ENCODE results near the gene SH3RF3.
"Not testable (repeated sequence)": the region's sequence is repeated elsewhere in the genome, so short reads cannot be mapped to it uniquely, and the experiment has no call there.

Gene SH3RF3

GRCh38 chr2:109157563-109158105 lies 28.6 kb downstream of the SH3RF3 start:
- Mint-ChIP-seq H3K4me3 (no peak overlapping the region), H3K36me3 (ENCODE audit: low read depth) (no peaks in the 10 kb centered on the region), H3K27ac (no peak overlapping the region), H3K27me3 (ENCODE audit: low read depth, poor library complexity) (peaks cover 6% of the 10 kb centered on the region), H3K4me1 (peaks cover 37% of the 10 kb centered on the region), H3K9me3 (no peaks in the 10 kb centered on the region)
- no peak for DNase-seq
- TF ChIP-seq, protein P1, sequence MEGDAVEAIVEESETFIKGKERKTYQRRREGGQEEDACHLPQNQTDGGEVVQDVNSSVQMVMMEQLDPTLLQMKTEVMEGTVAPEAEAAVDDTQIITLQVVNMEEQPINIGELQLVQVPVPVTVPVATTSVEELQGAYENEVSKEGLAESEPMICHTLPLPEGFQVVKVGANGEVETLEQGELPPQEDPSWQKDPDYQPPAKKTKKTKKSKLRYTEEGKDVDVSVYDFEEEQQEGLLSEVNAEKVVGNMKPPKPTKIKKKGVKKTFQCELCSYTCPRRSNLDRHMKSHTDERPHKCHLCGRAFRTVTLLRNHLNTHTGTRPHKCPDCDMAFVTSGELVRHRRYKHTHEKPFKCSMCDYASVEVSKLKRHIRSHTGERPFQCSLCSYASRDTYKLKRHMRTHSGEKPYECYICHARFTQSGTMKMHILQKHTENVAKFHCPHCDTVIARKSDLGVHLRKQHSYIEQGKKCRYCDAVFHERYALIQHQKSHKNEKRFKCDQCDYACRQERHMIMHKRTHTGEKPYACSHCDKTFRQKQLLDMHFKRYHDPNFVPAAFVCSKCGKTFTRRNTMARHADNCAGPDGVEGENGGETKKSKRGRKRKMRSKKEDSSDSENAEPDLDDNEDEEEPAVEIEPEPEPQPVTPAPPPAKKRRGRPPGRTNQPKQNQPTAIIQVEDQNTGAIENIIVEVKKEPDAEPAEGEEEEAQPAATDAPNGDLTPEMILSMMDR (IDR thresholded peaks at IDR 0.05): no peak

DNA sequence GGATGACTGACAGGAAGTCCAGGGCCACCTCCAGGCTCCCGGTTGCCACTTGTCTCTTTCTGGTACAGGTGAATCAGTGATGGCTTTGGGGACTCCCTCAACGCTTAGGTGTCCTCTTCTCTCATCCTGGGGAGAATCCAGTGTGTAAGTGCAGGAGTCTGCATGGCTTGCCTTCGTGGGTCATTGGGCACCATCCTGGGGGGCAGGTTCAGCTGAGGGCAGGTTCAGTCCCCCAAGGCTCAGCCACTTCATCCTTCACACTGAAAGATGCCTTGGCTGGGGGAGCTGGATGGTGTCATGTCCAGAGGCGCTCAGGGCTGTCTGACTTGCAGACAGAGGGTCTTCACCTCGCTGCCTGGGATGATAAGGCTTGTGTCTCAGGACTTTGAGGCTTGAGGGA lies 29.2 kb downstream of the SH3RF3 start:
- Mint-ChIP-seq H3K4me3 (no peak overlapping the region), H3K4me1 (peaks cover 37% of the 10 kb centered on the region), H3K27ac (no peak overlapping the region), H3K27me3 (ENCODE audit: low read depth, poor library complexity) (peaks cover 6% of the 10 kb centered on the region), H3K36me3 (ENCODE audit: low read depth) (no peaks in the 10 kb centered on the region), H3K9me3 (no peaks in the 10 kb centered on the region)
- no peak for DNase-seq
- TF ChIP-seq, protein P1 (IDR thresholded peaks at IDR 0.05): no peak

- H3K4me1 Mint-ChIP-seq: peaks cover 37% of the 10 kb centered on the region
Observed at GRCh38 chr2:109159096-109159495, 30.1 kb downstream of the SH3RF3 start.

DNA sequence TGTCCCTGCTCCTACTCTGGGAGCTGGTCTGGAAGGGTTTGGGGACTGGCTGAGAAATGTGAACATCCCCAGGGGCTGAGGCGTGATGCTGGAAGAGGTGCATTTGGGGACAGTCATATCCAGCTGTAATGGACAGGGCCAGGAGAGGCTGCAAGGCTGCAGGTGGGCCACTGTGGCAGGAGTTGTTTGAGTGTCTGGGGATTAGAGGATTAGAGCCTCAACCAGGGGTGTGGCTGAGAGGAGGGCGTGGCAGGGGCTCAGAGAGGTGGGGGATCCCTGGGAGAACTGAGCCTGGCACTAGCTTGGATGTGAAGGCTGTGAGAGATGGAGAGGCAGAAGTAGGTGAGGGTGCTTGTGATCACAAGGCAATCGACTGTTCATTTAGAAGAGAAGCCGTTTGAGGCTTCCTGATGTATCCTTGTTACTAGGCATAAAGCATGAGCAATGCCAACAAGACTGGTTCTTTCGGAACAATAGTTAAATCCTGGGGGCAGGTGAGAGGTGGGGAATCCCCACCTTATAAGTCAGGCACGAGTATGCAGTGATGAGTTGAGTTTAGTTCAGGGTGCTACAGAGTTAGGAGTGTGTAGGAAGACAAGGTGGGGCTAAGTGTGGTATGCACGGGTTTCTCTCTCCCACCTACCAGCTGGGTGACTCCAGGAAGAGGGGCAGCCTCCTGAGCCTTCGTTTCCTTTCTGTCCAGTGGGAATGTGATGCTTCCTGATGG lies 31.9 kb downstream of the SH3RF3 start:
- Mint-ChIP-seq H3K9me3 (peaks cover 3% of the 10 kb centered on the region), H3K27me3 (ENCODE audit: low read depth, poor library complexity) (peaks cover 6% of the 10 kb centered on the region), H3K4me3 (no peak overlapping the region), H3K36me3 (ENCODE audit: low read depth) (no peaks in the 10 kb centered on the region), H3K4me1 (peaks cover 24% of the 10 kb centered on the region), H3K27ac (no peak overlapping the region)
- DNase-seq: no peak
- TF ChIP-seq, protein P1 (IDR thresholded peaks at IDR 0.05): no peak

More at GRCh38 chr2:109159096-109159495, 30.1 kb downstream of the SH3RF3 start:
- Mint-ChIP-seq H3K4me3 (no peak overlapping the region), H3K27me3 (ENCODE audit: low read depth, poor library complexity) (peaks cover 6% of the 10 kb centered on the region), H3K36me3 (ENCODE audit: low read depth) (no peaks in the 10 kb centered on the region), H3K9me3 (no peaks in the 10 kb centered on the region), H3K27ac (no peak overlapping the region)
- no peak for DNase-seq
- TF ChIP-seq, protein P1 (IDR thresholded peaks at IDR 0.05): no peak

GRCh38 chr2:109162367-109162766 lies 33.4 kb downstream of the SH3RF3 start:
- not testable (repeated sequence) for DNase-seq; H3K27me3 Mint-ChIP-seq (ENCODE audit: low read depth, poor library complexity); H3K36me3 Mint-ChIP-seq (ENCODE audit: low read depth); H3K27ac Mint-ChIP-seq; H3K4me3 Mint-ChIP-seq; H3K9me3 Mint-ChIP-seq
- H3K4me1 Mint-ChIP-seq: peaks cover 14% of the 10 kb centered on the region

- TF ChIP-seq, protein P1 (IDR thresholded peaks at IDR 0.05): no peak
- H3K4me3 Mint-ChIP-seq: no peak overlapping the region
- H3K36me3 Mint-ChIP-seq (ENCODE audit: low read depth): peaks cover 13% of the 10 kb centered on the region
- peaks cover 10% of the 10 kb centered on the region for H3K4me1 Mint-ChIP-seq
- no peak for DNase-seq
- H3K9me3 Mint-ChIP-seq: peaks cover 14% of the 10 kb centered on the region
- peaks cover 6% of the 10 kb centered on the region for H3K27me3 Mint-ChIP-seq (ENCODE audit: low read depth, poor library complexity)
- no peak overlapping the region for H3K27ac Mint-ChIP-seq
Observed at GRCh38 chr2:109162999-109163398, 34.0 kb downstream of the SH3RF3 start.
